WI38 (cell line): ENCODE results near the gene SLC35B4.
A peak's percentile ranks its signal among the peaks of the same experiment; 100 is the strongest.

ENCODE experiments used
- H3K4me3 ChIP-seq: 2 replicates; pipeline ENCODE4 v1.5.1; 2011; ENCODE audit warnings: low read depth, mild to moderate bottlenecking, control low read depth, low read length
- CTCF ChIP-seq: IDR thresholded peaks from 2 replicates; pipeline ENCODE4 v1.5.1; 2012; ENCODE audit warnings: low read depth, mild to moderate bottlenecking, control low read depth, low read length

SLC35B4 gene

GRCh38 chr7:134316539-134317344 lies at the start of gene SLC35B4:
TSS of gene SLC35B4 (minus strand) at chr7:134316930. CDS start at chr7:134316751, 179 bp downstream.
- 0 out of 2 replicates have a peak, but pooled peaks have one; percentile 10 for TF ChIP-seq CTCF
- H3K4me3 ChIP-seq, result peak within 1 kb of the TSS; percentile 79

GRCh38 chr7:134366481-134366880 lies 49.8 kb upstream of the SLC35B4 start:
- no peak overlapping the region for H3K4me3 ChIP-seq
- no peak for TF ChIP-seq CTCF

GRCh38 chr7:134365341-134366054 lies 48.8 kb upstream of the SLC35B4 start:
- H3K4me3 ChIP-seq, result no peak overlapping the region
- no peak for TF ChIP-seq CTCF

GRCh38 chr7:134364619-134365037 lies 47.9 kb upstream of the SLC35B4 start:
- TF ChIP-seq CTCF, result no peak
- H3K4me3 ChIP-seq, result no peak overlapping the region

GRCh38 chr7:134362587-134363483 lies 46.1 kb upstream of the SLC35B4 start:
- H3K4me3 ChIP-seq, result no peak overlapping the region
- TF ChIP-seq CTCF, result no peak

GRCh38 chr7:134359787-134360432 lies 43.2 kb upstream of the SLC35B4 start:
- TF ChIP-seq CTCF, result no peak
- no peak overlapping the region for H3K4me3 ChIP-seq
